ENCODE measurements around the gene MTA3.

Gene MTA3

DNA sequence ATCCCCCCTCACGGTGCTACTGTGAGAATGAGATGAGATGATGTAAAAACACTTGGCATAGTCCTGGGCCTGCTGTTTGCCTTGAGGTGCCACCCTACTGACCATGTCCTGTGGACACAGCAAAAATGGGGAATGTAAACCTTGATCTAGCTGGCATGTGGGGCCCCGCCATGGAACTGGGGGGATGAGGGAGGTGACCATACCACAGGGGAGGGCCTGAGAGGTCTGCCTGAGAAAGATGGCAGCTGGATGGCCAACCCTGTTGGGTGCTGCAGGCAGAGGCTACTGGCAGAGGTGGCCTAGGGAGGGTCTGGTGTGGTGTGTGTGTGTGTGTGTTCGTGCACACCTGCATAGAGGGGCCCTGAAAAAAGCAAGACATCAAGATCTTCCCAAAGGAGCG, 223.2 kb downstream of the MTA3 start:
- no peak for DNase-seq

DNA sequence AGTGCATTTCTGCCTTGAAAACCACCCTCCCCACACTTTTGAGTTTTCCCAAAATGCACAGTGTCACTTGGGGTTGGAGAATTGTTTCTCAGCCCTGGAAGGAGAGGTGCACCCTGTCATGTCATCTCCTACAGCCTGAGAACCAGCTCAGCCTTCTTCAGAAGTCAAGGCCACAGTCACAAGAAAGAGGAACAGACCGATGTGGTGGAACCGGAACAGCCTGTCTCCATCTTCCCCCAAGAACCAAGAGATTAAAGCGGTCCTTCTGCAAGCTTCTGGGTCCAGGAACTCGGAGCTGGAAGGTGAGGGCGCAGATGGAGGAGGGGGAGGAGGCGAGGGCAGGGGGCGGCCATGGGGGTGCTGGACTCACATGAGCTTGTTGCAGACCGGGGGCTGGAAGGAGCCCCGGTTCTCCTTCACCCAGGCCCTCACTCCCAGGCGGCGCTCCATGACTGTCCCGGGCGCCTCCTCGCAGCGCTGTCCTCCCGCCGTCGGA, 223.7 kb downstream of the MTA3 start:
- DNase-seq = peak; percentile 66

DNA sequence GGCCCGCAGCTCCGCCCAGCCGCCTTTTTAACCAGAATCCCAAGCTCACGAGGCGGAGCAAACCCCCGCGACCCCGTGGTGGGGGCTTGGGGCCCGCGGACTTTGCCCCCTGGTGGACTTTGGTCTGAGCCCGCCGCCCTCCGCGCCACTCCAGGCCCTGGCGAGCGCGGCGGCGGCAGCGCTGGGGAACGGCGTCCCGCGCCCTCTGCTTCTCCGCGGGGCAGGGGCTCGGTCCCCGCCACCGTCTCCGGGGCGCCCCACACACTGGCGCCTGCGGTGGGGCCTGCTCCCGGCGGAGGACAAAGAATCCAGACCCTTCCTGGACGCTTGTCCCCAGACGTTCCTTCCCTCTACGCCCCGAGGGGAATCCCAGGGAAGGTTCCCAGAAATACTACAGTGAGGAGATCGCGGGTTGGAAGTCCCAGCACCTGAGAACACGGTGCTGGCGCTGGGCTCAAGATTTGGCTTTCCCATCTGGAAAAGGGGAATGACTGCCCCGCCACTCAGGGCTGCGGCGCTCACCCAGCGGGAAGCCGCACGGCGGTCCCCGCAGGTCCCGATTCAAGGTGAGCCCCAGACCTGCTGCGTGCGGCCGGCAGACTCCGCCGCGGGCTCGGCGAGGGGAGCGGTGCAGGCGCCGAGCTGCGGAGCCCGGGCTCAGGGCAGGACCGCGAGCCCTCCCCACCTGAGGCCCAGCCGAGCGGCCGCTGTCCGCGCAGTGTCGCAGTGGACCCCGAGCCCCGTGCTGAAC, 224.3 kb downstream of the MTA3 start, which contains the start of gene HAAO:
Gene HAAO, minus strand, starts transcription at position 1 of the 751 bp plus-strand sequence. CDS start 47 bp downstream, outside the sequence.
- no peak for DNase-seq

DNA sequence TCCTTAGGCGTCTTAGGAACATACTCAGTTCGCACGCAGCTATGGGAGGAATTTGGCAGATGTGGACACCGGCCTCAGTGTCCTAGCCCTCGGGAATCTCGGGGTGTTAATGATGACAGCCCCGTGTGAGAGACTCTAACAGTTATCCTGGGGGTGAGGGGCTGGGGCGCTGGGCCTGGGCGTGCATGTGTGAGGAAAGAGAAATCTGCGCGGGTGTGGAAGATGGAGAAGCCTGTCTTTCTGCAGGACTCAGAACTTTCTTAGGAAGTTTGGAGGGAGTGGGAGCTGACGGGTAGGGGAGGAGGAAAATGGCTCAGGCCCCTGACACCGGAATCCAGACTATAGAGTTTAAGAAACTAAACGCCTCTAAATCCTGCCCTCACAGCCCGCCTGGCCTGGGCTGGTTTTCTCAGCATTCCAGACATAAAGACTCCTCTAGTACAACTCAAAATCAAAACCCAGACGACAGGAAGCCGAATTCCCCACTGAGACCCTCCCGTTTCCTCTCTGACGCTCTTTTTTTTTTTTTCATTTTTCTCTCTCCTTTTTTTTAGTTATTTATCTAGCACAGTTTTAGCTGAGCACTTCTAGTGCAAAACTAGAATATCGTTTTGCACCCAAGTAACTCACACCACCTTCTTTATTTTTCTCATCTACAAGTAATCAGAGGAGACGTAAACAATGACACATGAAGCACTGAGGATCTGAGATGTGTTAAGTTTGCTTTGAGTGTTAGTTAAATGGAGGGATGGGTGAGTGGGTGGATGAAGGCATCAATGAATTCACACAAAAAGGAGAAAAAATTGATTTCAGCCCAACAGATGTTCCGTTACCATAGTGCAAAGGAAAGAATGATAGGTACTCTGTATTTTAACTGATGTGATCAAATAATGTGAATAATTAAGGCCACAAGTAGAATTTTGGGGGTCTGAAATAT, 225.2 kb downstream of the MTA3 start:
- no peak for DNase-seq

DNA sequence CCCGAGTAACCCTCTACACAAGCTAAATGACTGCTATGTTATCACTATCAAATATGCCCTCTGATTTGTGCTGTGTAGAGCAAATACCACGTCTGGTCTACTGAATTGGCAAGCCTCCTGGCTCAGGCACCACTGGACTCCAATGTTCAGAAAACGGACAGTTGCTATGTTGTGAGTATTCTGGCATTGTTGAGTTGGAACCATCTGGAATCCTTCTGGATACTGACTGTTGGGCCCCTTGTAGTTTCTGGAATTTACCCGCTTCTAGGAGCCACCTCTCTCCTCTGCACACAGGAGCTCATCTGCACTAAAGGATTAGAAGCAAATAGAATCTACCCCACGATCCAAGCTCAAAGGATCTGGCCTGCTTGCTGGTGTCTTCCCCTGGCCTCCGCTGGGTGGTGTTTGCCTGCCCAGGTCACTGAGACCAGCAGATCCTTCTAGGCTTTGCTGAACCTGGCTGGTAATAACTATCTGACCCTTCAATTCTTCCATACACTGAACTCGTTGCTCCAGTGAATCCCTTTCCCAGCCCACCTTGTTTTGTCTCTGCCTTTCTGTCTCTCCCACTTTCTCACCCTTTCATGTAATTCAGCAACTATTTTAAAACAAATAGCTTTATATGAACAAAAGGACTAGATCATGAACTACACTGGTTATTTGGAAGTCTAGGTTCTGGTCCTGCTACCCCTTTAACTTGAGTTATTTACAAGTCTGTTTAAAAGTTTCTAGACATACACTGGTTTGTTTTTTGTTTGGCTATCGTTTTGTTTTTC, 226.0 kb downstream of the MTA3 start:
- DNase-seq = no peak

DNA sequence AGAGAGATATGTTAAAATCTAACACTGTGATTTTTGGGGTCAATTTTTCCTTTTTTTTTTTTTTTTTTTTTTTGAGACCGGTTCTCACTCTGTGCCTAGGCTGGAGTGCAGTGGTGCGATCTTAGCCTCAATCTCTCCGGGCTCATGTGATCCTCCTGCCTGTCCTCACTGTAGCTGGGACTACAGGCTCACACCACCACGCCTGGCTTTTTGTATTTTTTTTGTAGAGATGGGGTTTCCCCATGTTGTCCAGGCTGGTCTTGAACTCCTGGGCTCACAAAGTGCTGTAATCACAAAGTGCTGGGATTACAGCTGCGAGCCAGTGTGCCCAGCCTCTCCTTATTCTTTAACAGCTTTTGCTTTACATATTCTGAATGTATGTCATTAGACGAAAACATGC, 226.8 kb downstream of the MTA3 start:
- DNase-seq = no peak

DNA sequence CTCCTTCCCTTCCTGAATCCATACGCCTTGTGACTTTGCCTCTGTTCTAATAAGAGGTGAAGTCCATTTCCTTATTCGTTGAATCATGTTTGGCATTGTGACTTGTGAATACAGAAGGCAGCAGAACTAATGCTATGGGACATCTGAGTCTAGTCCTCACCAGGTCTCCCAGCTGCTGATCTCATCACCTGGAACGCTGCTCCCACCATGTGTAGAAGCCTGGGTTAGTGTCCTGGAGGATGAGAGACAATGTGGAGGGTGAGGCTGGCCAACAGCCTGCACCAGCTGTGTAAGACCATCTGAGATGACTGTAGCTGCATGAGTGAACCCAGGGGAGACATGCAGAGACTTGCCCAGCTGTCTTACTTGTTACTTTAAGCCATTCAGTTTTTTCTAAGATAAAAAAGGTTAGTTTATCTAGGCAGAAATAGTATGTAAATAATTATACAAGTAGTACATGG, 227.4 kb downstream of the MTA3 start:
- no peak for DNase-seq

DNA sequence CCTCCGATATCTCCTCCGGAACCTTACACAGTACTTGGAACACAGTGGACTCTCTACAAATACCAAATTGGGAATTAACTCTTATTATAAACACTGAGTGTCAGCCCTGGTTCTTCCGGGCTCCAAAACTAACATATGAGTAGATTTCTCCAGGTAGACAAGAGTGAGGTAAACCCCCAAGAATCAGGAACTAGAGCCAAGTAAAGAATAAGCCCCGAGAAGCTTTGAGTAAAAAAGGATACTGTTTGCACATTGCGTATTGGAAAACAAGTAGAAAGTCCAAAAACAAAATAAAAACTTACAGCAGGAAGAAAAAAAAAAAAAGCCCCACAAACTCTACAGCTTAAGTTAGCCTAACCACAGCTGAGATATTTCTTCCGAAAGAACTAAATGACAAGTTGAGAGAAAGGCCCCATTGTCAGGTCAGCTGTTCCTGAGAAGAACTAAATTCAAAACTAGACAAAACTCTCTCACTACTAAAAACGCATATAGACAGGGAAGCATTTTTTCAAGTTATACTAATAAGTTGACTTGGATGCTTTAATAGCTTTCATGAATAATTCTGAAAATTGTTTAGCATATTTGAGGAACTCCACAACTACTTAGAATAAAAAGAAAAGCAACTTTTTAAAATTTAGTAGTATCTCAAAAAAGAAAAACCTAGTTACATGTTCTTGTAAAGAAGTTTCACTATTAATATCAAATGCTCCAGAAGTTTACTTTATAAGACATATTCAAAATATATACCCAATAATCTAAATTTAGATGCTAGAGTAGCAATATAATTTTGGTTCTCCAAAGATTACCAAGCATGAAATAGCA, 228.2 kb downstream of the MTA3 start:
- DNase-seq = no peak

DNA sequence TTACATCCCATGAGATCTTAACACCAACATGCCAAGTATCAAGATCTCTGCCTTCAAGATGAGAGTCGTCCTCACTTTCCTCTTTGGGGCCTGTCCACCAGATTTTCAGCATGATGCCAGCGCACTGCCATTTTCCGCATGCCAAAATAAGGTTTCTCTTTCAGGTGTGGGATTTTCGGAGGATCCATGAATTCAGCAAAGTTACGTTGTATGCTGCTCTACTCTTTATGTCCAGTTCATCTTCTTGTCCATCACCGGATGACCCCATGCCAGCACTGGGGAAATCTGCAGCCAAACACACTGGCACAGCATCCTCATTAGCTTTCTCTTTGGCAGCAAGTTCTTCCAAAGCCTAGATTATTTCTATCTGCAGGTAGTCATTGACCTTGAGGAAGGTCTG, 228.8 kb downstream of the MTA3 start:
- DNase-seq = no peak

DNA sequence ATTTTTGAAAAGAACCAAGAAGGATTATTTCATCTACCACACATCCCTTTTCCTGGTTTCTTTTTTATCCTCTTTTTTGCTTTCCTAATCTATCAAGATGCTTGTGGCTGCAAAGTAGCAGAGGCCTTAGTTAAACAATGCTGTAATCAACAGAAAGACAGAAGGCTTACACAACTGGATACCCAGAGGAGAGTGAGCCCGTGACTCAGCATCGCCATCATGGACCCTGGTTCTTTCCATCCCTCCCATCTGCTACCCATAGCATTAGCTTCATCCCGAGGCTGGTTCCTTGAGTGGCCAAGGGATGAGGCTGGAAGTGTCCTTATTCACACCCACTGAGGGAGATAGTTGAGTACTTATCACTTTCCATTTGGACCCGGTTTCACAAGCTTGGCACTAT, 231.4 kb downstream of the MTA3 start:
- no peak for DNase-seq

DNA sequence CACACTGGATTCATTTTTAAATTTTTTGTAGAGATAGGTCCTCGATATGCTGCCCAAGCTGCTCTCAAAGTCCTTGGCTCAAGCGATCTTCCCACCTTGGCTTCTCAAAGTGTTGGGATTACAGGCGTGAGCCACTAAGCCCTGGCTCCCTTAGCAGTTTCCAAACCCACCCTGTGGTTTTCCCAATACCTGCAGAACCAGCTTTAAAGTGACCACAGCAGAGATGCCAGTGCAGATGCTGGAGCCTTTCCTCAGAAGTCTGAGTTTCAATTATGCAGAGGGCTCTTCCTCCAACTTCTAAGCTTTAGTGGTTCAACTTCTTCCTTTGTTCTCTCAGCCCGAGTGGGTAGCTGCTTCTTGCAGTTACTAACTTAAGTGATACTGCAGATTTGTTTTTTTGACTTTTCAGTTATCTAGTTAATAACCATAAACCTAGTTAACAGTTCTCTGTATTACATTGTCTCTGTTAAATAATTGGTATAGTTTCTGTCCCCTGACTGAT, 232.1 kb downstream of the MTA3 start:
- no peak for DNase-seq

DNA sequence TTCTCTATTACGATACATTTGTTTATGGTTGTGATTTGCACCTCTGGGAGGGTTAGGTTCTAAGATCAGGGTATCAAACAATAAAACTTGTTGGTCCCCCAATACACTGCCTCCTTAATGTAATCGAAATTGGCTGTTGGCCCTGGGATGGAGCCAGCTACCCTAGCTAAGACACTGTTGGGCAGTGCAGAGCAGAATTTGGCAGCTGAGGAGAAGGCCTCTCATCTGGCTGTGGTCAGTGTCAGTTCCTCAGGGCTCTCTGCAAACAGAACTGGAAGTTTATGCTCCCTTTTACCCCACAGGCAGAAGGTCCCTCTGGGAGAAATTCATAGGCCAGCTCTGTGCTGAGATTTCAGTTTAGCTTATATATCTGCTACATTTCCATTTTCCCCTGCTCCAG, 232.5 kb downstream of the MTA3 start:
- DNase-seq = no peak

DNA sequence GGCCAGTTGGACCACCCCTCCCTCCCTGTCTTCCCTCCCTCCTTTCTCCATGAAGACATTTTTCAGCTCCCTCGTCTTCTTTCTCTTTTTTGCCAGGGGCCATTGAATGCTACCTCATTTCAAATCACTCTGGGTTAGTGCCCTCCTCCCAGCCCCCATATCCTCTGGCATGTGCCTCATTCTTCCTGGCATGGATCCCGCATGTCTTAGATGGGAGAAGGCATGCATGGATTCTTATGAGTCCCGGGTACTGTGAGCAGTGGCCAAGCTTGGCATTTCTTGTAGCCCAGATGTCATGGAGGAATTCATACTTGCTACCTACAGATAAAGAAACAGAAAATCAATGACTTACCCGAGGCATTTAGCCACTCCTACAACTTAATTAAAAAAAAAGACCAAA, 232.9 kb downstream of the MTA3 start:
- no peak for DNase-seq

DNA sequence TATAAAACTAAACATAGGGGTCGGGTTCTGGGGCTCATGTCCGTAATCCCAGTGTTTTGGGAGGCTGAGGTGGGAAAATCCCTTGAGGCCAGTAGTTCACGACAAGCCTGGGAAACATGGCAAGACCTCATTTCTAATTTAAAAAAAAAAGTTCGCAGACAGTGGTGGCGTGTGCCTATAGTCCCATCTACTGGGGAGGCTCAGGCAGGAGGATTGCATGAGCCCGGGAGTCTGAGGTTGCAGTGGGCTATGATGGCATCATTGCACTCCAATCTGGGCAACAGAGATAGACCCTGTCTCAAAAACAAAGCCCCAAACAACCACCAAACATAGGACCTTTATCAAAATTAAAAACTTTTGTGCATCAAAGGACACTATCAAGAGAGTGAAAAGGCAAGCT, 233.7 kb downstream of the MTA3 start:
- DNase-seq = no peak

DNA sequence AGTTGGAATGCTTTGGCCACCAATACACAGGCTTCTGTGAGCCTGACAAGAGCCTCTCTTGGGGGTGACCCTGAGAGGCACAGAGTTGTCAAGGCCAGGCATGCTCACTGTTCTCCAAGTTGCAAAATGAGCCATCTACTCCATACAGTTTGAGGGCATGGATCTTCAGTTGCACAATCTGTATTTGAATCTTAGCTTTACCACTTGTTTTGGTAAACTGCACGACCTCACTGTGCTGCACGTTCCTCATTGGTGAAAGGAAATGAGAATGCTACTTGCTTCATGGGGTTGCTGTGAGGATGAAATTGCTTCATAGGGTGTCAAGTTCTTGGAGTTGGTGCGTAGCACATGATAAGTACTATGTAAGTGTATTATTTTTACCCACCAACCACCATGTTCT, 235.9 kb downstream of the MTA3 start:
- no peak for DNase-seq

DNA sequence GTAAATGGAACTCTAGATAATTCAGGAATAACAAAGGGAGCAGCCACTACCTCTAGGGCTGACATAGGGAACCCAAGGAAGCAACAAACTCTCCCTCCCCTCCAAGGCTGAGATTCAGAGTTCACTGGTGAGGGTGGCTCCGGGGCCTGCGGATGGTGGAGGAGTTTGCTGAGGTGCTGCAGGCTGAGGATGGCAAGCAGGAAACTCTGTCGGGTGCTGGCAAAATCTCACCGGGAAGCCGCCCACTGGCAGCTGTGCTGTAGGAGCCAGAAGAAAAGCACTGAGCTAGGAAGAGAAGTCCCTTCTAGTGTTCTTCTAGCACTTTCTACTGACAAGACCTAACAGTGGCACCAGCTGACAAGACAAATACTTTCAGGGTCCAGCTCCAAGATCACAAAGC, 236.5 kb downstream of the MTA3 start:
- no peak for DNase-seq
